ENCODE results near the gene ACOT2. TPM values are rescaled to one million over a fixed set of nuclear protein-coding genes. Genes with fewer than 3 reads are reported as not detected.

Gene ACOT2
- total RNA-seq, 6 experiments from 2014 or later, result 18.4 to 24.0 (median 20.9) TPM

- Mint-ChIP-seq H3K4me1 (ENCODE audit: low read depth) (no peaks in the 10 kb centered on the region), H3K27ac (no peak overlapping the region), H3K9me3 (peaks cover 5% of the 10 kb centered on the region; the same call in 1 of the 2 replicates), H3K27me3 (ENCODE audit: insufficient read depth) (peaks cover 12% of the 10 kb centered on the region; the same call in 1 of the 2 replicates), H3K4me3 (no peak overlapping the region), H3K36me3 (ENCODE audit: low read depth) (no peaks in the 10 kb centered on the region; the same call in 1 of the 2 replicates)
- TF ChIP-seq CTCF (IDR thresholded peaks at IDR 0.05), result no peak
- no peak for DNase-seq
These were observed 25.5 kb downstream of the ACOT2 start for GRCh38 chr14:73594491-73594890.

GRCh38 chr14:73599499-73599898, 30.5 kb downstream of the ACOT2 start:
- no peak for TF ChIP-seq CTCF (IDR thresholded peaks at IDR 0.05)
- Mint-ChIP-seq H3K9me3 (no peaks in the 10 kb centered on the region), H3K4me1 (ENCODE audit: low read depth) (peaks cover 7% of the 10 kb centered on the region; the same call in 1 of the 2 replicates), H3K36me3 (ENCODE audit: low read depth) (no peaks in the 10 kb centered on the region), H3K27me3 (ENCODE audit: insufficient read depth) (peaks cover 10% of the 10 kb centered on the region; the same call in 1 of the 2 replicates), H3K27ac (no peak overlapping the region), H3K4me3 (no peak overlapping the region)
- no peak for DNase-seq

GRCh38 chr14:73602994-73603393, 34.0 kb downstream of the ACOT2 start:
- no peak for DNase-seq
- no peak for TF ChIP-seq CTCF (IDR thresholded peaks at IDR 0.05)
- H3K36me3 Mint-ChIP-seq (ENCODE audit: low read depth), result peaks cover 5% of the 10 kb centered on the region; the same call in 1 of the 2 replicates
- H3K9me3 Mint-ChIP-seq, result peaks cover 6% of the 10 kb centered on the region; the same call in 1 of the 2 replicates
- no peak overlapping the region for H3K4me3 Mint-ChIP-seq
- no peak overlapping the region for H3K27ac Mint-ChIP-seq
- peaks cover 7% of the 10 kb centered on the region; the same call in 1 of the 2 replicates for H3K4me1 Mint-ChIP-seq (ENCODE audit: low read depth)
- H3K27me3 Mint-ChIP-seq (ENCODE audit: insufficient read depth), result peaks cover 19% of the 10 kb centered on the region

DNA sequence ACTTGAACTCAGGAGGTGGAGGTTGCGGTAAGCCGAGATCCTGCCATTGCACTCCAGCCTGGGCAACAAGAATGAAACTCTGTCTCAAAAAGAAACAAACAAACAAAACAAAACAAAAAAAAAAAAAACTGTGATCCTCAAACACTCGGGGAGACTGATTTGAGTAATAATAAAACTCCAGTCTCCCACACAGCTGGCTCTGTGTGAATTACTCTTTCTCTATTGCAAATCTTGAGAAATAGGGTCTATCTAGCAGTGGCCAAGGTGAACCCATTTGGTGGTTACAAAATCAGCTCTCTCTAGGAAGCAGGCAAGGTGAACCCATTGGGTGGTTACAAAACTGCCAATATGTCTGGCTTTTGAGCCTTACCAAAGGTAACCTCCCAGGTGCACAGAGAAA, 37.3 kb downstream of the ACOT2 start:
- DNase-seq, result no peak
- peaks cover 9% of the 10 kb centered on the region for H3K9me3 Mint-ChIP-seq
- H3K36me3 Mint-ChIP-seq (ENCODE audit: low read depth), result peaks cover 5% of the 10 kb centered on the region; the same call in 1 of the 2 replicates
- H3K27me3 Mint-ChIP-seq (ENCODE audit: insufficient read depth), result peaks cover 15% of the 10 kb centered on the region
- no peak overlapping the region for H3K4me3 Mint-ChIP-seq
- H3K27ac Mint-ChIP-seq, result no peak overlapping the region
- H3K4me1 Mint-ChIP-seq (ENCODE audit: low read depth), result peaks cover 7% of the 10 kb centered on the region; the same call in 1 of the 2 replicates
- no peak for TF ChIP-seq CTCF (IDR thresholded peaks at IDR 0.05)

GRCh38 chr14:73607241-73607640, 38.2 kb downstream of the ACOT2 start:
- Mint-ChIP-seq H3K4me3 (no peak overlapping the region), H3K27me3 (ENCODE audit: insufficient read depth) (peaks cover 15% of the 10 kb centered on the region), H3K9me3 (peaks cover 11% of the 10 kb centered on the region), H3K36me3 (ENCODE audit: low read depth) (peaks cover 5% of the 10 kb centered on the region; the same call in 1 of the 2 replicates), H3K4me1 (ENCODE audit: low read depth) (peaks cover 5% of the 10 kb centered on the region; the same call in 1 of the 2 replicates), H3K27ac (no peak overlapping the region)
- no peak for TF ChIP-seq CTCF (IDR thresholded peaks at IDR 0.05)
- no peak for DNase-seq

All from HFFc6 (cell line).